IMR-90 (cell line): ENCODE results near the gene TOGARAM2. TPM values are rescaled to one million over a fixed set of nuclear protein-coding genes. Genes with fewer than 3 reads are reported as not detected.

Source experiments
- ATAC-seq: fragments of 200-7000 bp; cut with Tn5 transposase; 2 replicates; pipeline ENCODE4 v1.9.1; 2020; ENCODE audit warnings: low read depth, mild to moderate bottlenecking, moderate library complexity
- BruUV-seq: library from RNA; stranded (reverse); fragments of 400-500 nt; replicated peaks from 2 replicates; lab custom pipeline; 2021; lab: Mats Ljungman, UMichigan
- CTCF ChIA-PET: fragments of 300-600 bp; formaldehyde crosslinking; extraction: SDS; loops from one replicate; lab custom pipeline; 2021; ENCODE audit warnings: antibody characterized with exemption; lab: Yijun Ruan, JAX
- POLR2A ChIA-PET: fragments of 300-600 bp; sonication (Branson Sonifier 250); formaldehyde crosslinking; loops from one replicate; lab custom pipeline; 2022; ENCODE audit warnings: antibody characterized with exemption; ENCODE audit not compliant: unreplicated experiment; lab: Charles Lee
- DNase-seq: peaks from one replicate; pipeline ENCODE4 v3.0.0; 2013
- H2AFZ ChIP-seq: replicated peaks from 2 replicates; pipeline ENCODE3; 2013; ENCODE audit warnings: low read length, mild to moderate bottlenecking; ENCODE audit not compliant: poor library complexity
- H2AK5ac ChIP-seq: 2 replicates; pipeline ENCODE4 v1.6.1; 2013; ENCODE audit warnings: low read depth, low read length, inconsistent platforms
- H2AK9ac ChIP-seq: replicated peaks from 2 replicates; pipeline ENCODE3; 2013; ENCODE audit warnings: mild to moderate bottlenecking, low read depth, low read length, moderate library complexity; ENCODE audit not compliant: poor library complexity
- H2BK120ac ChIP-seq: 2 replicates; pipeline ENCODE4 v1.6.1; 2013; ENCODE audit warnings: low read depth, low read length, inconsistent platforms
- H2BK15ac ChIP-seq: 3 replicates; pipeline ENCODE4 v1.6.1; 2013; ENCODE audit warnings: low read depth, low read length, inconsistent platforms
- H2BK20ac ChIP-seq: 2 replicates; pipeline ENCODE4 v1.6.1; 2013; ENCODE audit warnings: low read depth, mild to moderate bottlenecking, inconsistent platforms, low read length, moderate library complexity
- H2BK5ac ChIP-seq: 2 replicates; pipeline ENCODE4 v1.6.1; 2013; ENCODE audit warnings: mild to moderate bottlenecking, low read depth, low read length, inconsistent platforms; ENCODE audit not compliant: poor library complexity, severe bottlenecking
- H3K14ac ChIP-seq: replicated peaks from 2 replicates; pipeline ENCODE4 v1.6.1; 2013; ENCODE audit warnings: low read depth, low read length, inconsistent platforms
- H3K18ac ChIP-seq: 2 replicates; pipeline ENCODE4 v1.6.1; 2013; ENCODE audit warnings: low read depth, low read length, control low read depth
- H3K23ac ChIP-seq: 2 replicates; pipeline ENCODE4 v1.6.1; 2013; ENCODE audit warnings: low read depth, low read length, inconsistent platforms
- H3K27ac ChIP-seq: 2 replicates; pipeline ENCODE4 v1.5.1; 2013; ENCODE audit warnings: mild to moderate bottlenecking, control low read depth, low read length; ENCODE audit not compliant: insufficient read depth
- H3K27me3 ChIP-seq: 2 replicates; pipeline ENCODE4 v1.6.1; 2013; ENCODE audit warnings: low read length; ENCODE audit not compliant: control insufficient read depth, insufficient read depth
- H3K36me3 ChIP-seq: 2 replicates; pipeline ENCODE4 v1.6.1; 2013; ENCODE audit warnings: low read length, mixed read lengths; ENCODE audit not compliant: control insufficient read depth, insufficient read depth
- H3K4ac ChIP-seq: 2 replicates; pipeline ENCODE4 v1.6.1; 2013; ENCODE audit warnings: low read depth, low read length, inconsistent platforms
- H3K4me1 ChIP-seq: 2 replicates; pipeline ENCODE4 v1.6.1; 2013; ENCODE audit warnings: low read length, mixed read lengths; ENCODE audit not compliant: control insufficient read depth, insufficient read depth
- H3K4me2 ChIP-seq: 2 replicates; pipeline ENCODE4 v1.6.1; 2013; ENCODE audit warnings: low read depth, mild to moderate bottlenecking, control low read depth, low read length, moderate library complexity
- H3K4me3 ChIP-seq: 2 replicates; pipeline ENCODE4 v1.5.1; 2013; ENCODE audit warnings: low read depth, mild to moderate bottlenecking, control low read depth, low read length, moderate library complexity; ENCODE audit not compliant: insufficient read depth
- H3K56ac ChIP-seq: 2 replicates; pipeline ENCODE4 v1.6.1; 2013; ENCODE audit warnings: low read length, inconsistent platforms; ENCODE audit not compliant: insufficient read depth; ENCODE audit errors: extremely low read depth
- H3K79me1 ChIP-seq, 2 experiments: 2 replicates each; pipeline ENCODE4 v1.6.1; 2013; ENCODE audit warnings: low read length in 2 of 2, inconsistent platforms in 1 of 2, low read depth in 1 of 2
- H3K9ac ChIP-seq: 2 replicates; pipeline ENCODE4 v1.6.1; 2013; ENCODE audit warnings: low read depth, low read length, control low read depth
- H3K9me1 ChIP-seq: 2 replicates; pipeline ENCODE4 v1.6.1; 2013; ENCODE audit warnings: low read length, inconsistent platforms; ENCODE audit not compliant: insufficient read depth
- H3K9me3 ChIP-seq: 2 replicates; pipeline ENCODE4 v1.6.1; 2013; ENCODE audit warnings: low read length; ENCODE audit not compliant: control insufficient read depth, insufficient read depth
- H4K20me1 ChIP-seq: 2 replicates; pipeline ENCODE4 v1.6.1; 2013; ENCODE audit warnings: low read length, inconsistent platforms; ENCODE audit not compliant: insufficient read depth
- H4K5ac ChIP-seq: 2 replicates; pipeline ENCODE4 v1.6.1; 2013; ENCODE audit warnings: mild to moderate bottlenecking, low read depth, low read length, control low read depth
- H4K8ac ChIP-seq, 2 experiments: 2 replicates each; pipeline ENCODE4 v1.6.1; 2013; ENCODE audit warnings: low read depth in 2 of 2, low read length in 2 of 2, control low read depth in 1 of 2, inconsistent platforms in 1 of 2
- H4K91ac ChIP-seq: 2 replicates; pipeline ENCODE4 v1.6.1; 2013; ENCODE audit warnings: low read depth, low read length, inconsistent platforms; ENCODE audit not compliant: insufficient read depth
- BHLHE40 ChIP-seq: fragments of 150-350 bp; IDR thresholded peaks from 2 replicates; pipeline ENCODE4 v1.6.1; 2016; ENCODE audit warnings: mild to moderate bottlenecking, low read depth, low read length
- CEBPB ChIP-seq: IDR thresholded peaks from 2 replicates; pipeline ENCODE4 v1.6.1; 2012; ENCODE audit warnings: low read depth, low read length, improper control_type of control experiment
- ELK1 ChIP-seq: fragments of 150-350 bp; IDR thresholded peaks from 2 replicates; pipeline ENCODE4 v1.6.1; 2016; ENCODE audit warnings: low read depth, mild to moderate bottlenecking, low read length, moderate library complexity, borderline replicate concordance
- FOS ChIP-seq: fragments of 150-350 bp; IDR thresholded peaks from 2 replicates; pipeline ENCODE4 v1.6.1; 2016; ENCODE audit warnings: low read depth, low read length
- MAZ ChIP-seq: IDR thresholded peaks from 2 replicates; pipeline ENCODE4 v1.6.1; 2012; ENCODE audit warnings: low read depth, mild to moderate bottlenecking, low read length, improper control_type of control experiment, moderate library complexity, borderline replicate concordance
- NFE2L2 ChIP-seq: fragments of 150-350 bp; IDR thresholded peaks from 2 replicates; pipeline ENCODE4 v1.6.1; 2016; ENCODE audit warnings: low read depth, mild to moderate bottlenecking, low read length
- POLR2A ChIP-seq: IDR thresholded peaks from 2 replicates; pipeline ENCODE4 v1.6.1; 2012; ENCODE audit warnings: mild to moderate bottlenecking, low read depth, low read length
- RAD21 ChIP-seq: IDR thresholded peaks from 2 replicates; pipeline ENCODE4 v1.6.1; 2012; ENCODE audit warnings: low read length, improper control_type of control experiment
- USF2 ChIP-seq: fragments of 150-350 bp; IDR thresholded peaks from 2 replicates; pipeline ENCODE4 v1.6.1; 2017; ENCODE audit warnings: mild to moderate bottlenecking, antibody characterized with exemption, low read length, low read depth
- WGBS, 2 experiments: methylation state at CpG; one replicate each; pipeline versions ENCODE4 v1.1.5 to v1.1.7; 2013; ENCODE audit warnings: missing lambda C conversion rate in 2 of 2; ENCODE audit not compliant: insufficient read length in 1 of 2; ENCODE audit errors: extremely low coverage in 2 of 2; 5-methylcytosine and 5-hydroxymethylcytosine counted together
- dilution Hi-C: fragments of 300-500 bp; cut with HindIII; formaldehyde crosslinking; loops from one replicate; pipeline ENCODE4 v1.14.3; 2018; ENCODE audit warnings: low sequenced_read_pairs; ENCODE audit not compliant: unreplicated experiment
- in situ Hi-C: fragments of 300-500 bp; cut with MboI; formaldehyde crosslinking; loops from 3 replicates; pipeline ENCODE4 v1.14.3; 2019; ENCODE audit warnings: low sequenced_read_pairs, inconsistent platforms, mixed read lengths
- intact Hi-C: fragments of 100-400 bp; cut with micrococcal nuclease; formaldehyde crosslinking; loops from 2 replicates; pipeline ENCODE4 v1.10.0; 2022
- polyA plus RNA-seq, 3 experiments: library from polyadenylated mRNA; depleted of rRNA; stranded (reverse); fragments of >200 nt; gene quantifications; 2 replicates each; pipeline ENCODE4 v1.2.3, GENCODE V29; 2012; ENCODE audit warnings: low replicate concordance in 1 of 3
- total RNA-seq: library from RNA; depleted of rRNA; stranded (reverse); fragments of >200 nt; gene quantifications from 2 replicates; pipeline ENCODE4 v1.2.3, GENCODE V29; 2012

Gene TOGARAM2
- total and polyA plus RNA-seq, 2 of the 4 experiments (the other 2 are of a cell fraction), result under 0.01 to 0.38 TPM

DNA sequence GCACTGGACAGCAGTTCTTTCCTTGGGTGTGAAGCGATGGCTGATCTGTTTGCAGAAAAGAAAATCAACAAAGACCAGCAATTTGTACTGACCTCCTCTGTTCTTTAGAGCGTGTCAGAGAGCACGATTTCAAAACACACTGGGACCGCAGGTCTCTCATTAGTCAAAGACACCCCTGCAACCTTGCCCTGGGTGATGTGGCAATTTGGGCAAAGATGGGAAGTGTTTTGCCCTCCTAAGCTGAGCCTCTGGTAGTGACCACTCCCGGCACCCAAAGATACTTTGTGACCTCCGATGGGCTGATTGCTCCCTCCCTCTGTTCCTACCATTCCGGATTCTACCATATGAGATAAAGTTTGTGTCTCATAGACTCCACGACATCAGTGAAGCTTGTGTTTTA lies 115.9 kb downstream of the TOGARAM2 start:
- BruUV-seq, result no TSS peak
- H4K91ac ChIP-seq, result no peak overlapping the region
- no peak overlapping the region for H4K8ac ChIP-seq
- H3K4me1 ChIP-seq, result no peaks in the 10 kb centered on the region
- H2AK5ac ChIP-seq, result no peak overlapping the region
- H3K4me3 ChIP-seq, result no peak overlapping the region
- no CpG with 5 or more reads among the region's 8 CpGs for WGBS, 2 experiments
- in situ Hi-C loops, result no loop called here
- no peak overlapping the region for H3K14ac ChIP-seq
- no peaks in the 10 kb centered on the region for H3K79me1 ChIP-seq
- intact Hi-C loops, result no loop called here
- H2BK20ac ChIP-seq, result no peak overlapping the region
- H4K20me1 ChIP-seq, result no peaks in the 10 kb centered on the region
- no peak overlapping the region for H2AFZ ChIP-seq
- ChIA-PET CTCF (interaction anchor here (0.6 kb wide), 1 partner anchor 312 kb away, joined by 3 read pairs; no protein-coding TSS in a partner anchor), POLR2A (no interaction called here)
- H3K27me3 ChIP-seq, result no peaks in the 10 kb centered on the region; the same call in none of the 2 replicates
- H3K9me3 ChIP-seq, result no peaks in the 10 kb centered on the region
- no peaks in the 10 kb centered on the region for H3K36me3 ChIP-seq
- no peak overlapping the region for H3K18ac ChIP-seq
- H3K4ac ChIP-seq, result no peak overlapping the region
- no peaks in the 10 kb centered on the region for H3K9me1 ChIP-seq
- H3K23ac ChIP-seq, result no peak overlapping the region
- no peak overlapping the region for H2BK120ac ChIP-seq
- H3K56ac ChIP-seq, result no peak overlapping the region
- no peak overlapping the region for H2BK15ac ChIP-seq
- TF ChIP-seq CEBPB (no peak), RAD21 (no peak), NFE2L2 (no peak), USF2 (no peak), MAZ (no peak), BHLHE40 (no peak), FOS (no peak), POLR2A (no peak), ELK1 (no peak)
- H3K27ac ChIP-seq, result no peak overlapping the region
- H2BK5ac ChIP-seq, result no peak overlapping the region
- H2AK9ac ChIP-seq, result no peak overlapping the region
- no peak overlapping the region for H3K9ac ChIP-seq
- no peak for DNase-seq
- no peak for ATAC-seq
- dilution Hi-C loops, result no loop called here
- no peak overlapping the region for H3K4me2 ChIP-seq
- no peak overlapping the region for H4K5ac ChIP-seq
